Activated CD4-positive, alpha-beta memory T cell treated with anti-CD3 and anti-CD28 coated beads, Interleukin-2, amount 10 ng/mL, durations not matched to agents 7 days and 5 days (primary cell): ENCODE results near the gene MTX3. TPM values are rescaled to one million over a fixed set of nuclear protein-coding genes. Genes with fewer than 3 reads are reported as not detected.

ENCODE experiments used
- CTCF ChIA-PET: fragments of 350-600 bp; sonication (Branson Sonifier 250); formaldehyde crosslinking; loops from one replicate; lab custom pipeline; 2021; ENCODE audit warnings: antibody characterized with exemption, inconsistent platforms; lab: Charles Lee
- POLR2A ChIA-PET: fragments of 350-600 bp; sonication (Branson Sonifier 250); formaldehyde crosslinking; loops from one replicate; lab custom pipeline; 2021; ENCODE audit warnings: antibody characterized with exemption; lab: Charles Lee
- DNase-seq: peaks from one replicate; pipeline ENCODE4 v3.0.0-alpha.2; 2020
- H3K27ac Mint-ChIP-seq: one replicate; pipeline ENCODE4 v1.8.0; 2021; ENCODE audit warnings: mild to moderate bottlenecking, mixed read lengths
- H3K27me3 Mint-ChIP-seq: one replicate; pipeline ENCODE4 v1.8.0; 2021; ENCODE audit warnings: mixed read lengths
- H3K36me3 Mint-ChIP-seq: one replicate; pipeline ENCODE4 v1.8.0; 2021; ENCODE audit warnings: low read depth, mixed read lengths
- H3K4me1 Mint-ChIP-seq: one replicate; pipeline ENCODE4 v1.8.0; 2021; ENCODE audit warnings: mixed read lengths
- H3K4me3 Mint-ChIP-seq: one replicate; pipeline ENCODE4 v1.8.0; 2021; ENCODE audit warnings: mild to moderate bottlenecking, mixed read lengths
- H3K9me3 Mint-ChIP-seq: one replicate; pipeline ENCODE4 v1.8.0; 2021; ENCODE audit warnings: mixed read lengths
- total RNA-seq, 2 experiments: library from RNA; stranded (reverse); gene quantifications; one replicate each; pipeline ENCODE4 v1.2.3, GENCODE V29; 2021

MTX3 gene
- total RNA-seq, 2 experiments from 2014 or later, result 22.8 TPM

DNA sequence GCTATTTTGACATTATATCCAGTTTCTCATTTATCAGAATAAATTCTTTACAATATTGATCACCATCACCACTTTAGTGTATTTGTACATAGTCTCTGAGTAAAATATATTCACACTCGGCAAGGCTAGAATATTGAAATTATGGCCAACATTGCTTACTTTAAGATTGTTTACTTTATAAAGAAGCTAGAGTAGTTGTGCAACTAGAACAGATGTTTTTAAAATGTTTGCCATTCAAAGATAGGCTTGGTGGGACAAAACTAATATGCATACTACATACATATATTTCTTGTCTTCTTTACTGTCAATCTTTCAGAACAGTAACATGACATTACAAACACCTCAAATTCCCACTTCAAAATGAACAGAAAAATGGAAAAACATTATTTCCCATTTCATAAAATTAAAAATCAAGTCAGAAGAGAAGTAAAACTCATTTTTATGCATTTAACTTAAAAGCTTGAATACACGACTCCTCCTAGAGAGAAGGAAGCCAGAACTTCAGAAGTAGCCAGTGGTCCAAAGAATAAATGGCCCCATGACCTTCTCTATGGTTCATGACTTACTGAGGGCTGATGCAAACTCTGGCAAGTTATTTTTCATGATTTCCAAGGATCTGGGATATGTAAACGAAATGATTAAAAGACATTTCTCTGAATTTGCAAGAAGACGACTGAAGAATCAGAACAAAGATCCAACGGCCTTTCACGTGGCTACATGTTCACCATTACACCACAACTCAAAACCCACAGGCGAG is 14.1 kb downstream of the MTX3 start:
- DNase-seq, result no peak
- H3K27ac Mint-ChIP-seq, result no peak overlapping the region
- POLR2A ChIA-PET, result interaction anchor here (1.4 to 2.0 kb wide), 2 partner anchors 13 to 15 kb away, joined by 4 to 8 read pairs; no protein-coding TSS in a partner anchor
- peaks cover 73% of the 10 kb centered on the region for H3K36me3 Mint-ChIP-seq
- no peaks in the 10 kb centered on the region for H3K9me3 Mint-ChIP-seq
- CTCF ChIA-PET, result interaction anchor here (1.2 to 1.4 kb wide), 2 partner anchors 11 to 106 kb away, joined by 3 read pairs; no protein-coding TSS in a partner anchor
- H3K4me1 Mint-ChIP-seq, result peaks cover 20% of the 10 kb centered on the region
- no peaks in the 10 kb centered on the region for H3K27me3 Mint-ChIP-seq
- no peak overlapping the region for H3K4me3 Mint-ChIP-seq

- ChIA-PET POLR2A (interaction anchor here (1.7 kb wide), 1 partner anchor 15 kb away, joined by 17 read pairs; the partner anchor contains the start of gene MTX3), CTCF (interaction anchor here (0.5 to 0.8 kb wide), 2 partner anchors 12 to 108 kb away, joined by 3 to 4 read pairs; no protein-coding TSS in a partner anchor)
- peaks cover 64% of the 10 kb centered on the region for H3K36me3 Mint-ChIP-seq
- no peak overlapping the region for H3K4me3 Mint-ChIP-seq
- no peaks in the 10 kb centered on the region for H3K9me3 Mint-ChIP-seq
- DNase-seq, result no peak
- H3K27ac Mint-ChIP-seq, result peak overlapping the region; percentile 19
- peaks cover 4% of the 10 kb centered on the region for H3K27me3 Mint-ChIP-seq
- peaks cover 8% of the 10 kb centered on the region for H3K4me1 Mint-ChIP-seq
Measured at GRCh38 chr5:79975422-79975821, 15.6 kb downstream of the MTX3 start.

DNA sequence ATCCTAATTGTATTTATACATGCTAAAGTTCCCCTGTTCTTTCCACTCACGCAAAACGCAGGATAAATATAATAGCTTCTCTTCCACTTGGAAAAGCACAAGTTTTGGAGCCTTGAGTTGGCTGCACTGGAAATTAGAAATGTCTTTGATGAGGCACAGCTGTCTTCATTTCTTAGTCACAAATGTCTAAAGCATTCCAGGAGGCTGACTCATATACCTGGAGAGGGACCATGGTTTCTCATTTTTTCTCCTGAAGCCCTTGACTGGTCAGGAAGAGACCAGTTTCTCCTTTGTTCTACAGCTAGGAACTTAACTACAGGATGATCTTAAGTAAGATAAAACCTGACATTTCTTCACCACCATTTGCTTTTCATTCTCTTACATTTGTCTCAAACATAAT is 16.2 kb downstream of the MTX3 start:
- CTCF ChIA-PET, result no interaction called here

GRCh38 chr5:79973996-79974395 is 17.1 kb downstream of the MTX3 start:
- POLR2A ChIA-PET, result no interaction called here
- H3K4me1 Mint-ChIP-seq, result no peaks in the 10 kb centered on the region
- H3K36me3 Mint-ChIP-seq, result peaks cover 53% of the 10 kb centered on the region
- H3K9me3 Mint-ChIP-seq, result no peaks in the 10 kb centered on the region
- no peak overlapping the region for H3K4me3 Mint-ChIP-seq
- DNase-seq, result no peak
- peaks cover 7% of the 10 kb centered on the region for H3K27me3 Mint-ChIP-seq
- CTCF ChIA-PET, result no interaction called here
- no peak overlapping the region for H3K27ac Mint-ChIP-seq

More for the DNA sequence above, 16.2 kb downstream of the MTX3 start:
- Mint-ChIP-seq H3K4me3 (no peak overlapping the region), H3K27ac (no peak overlapping the region), H3K27me3 (peaks cover 7% of the 10 kb centered on the region), H3K9me3 (no peaks in the 10 kb centered on the region), H3K4me1 (peaks cover 3% of the 10 kb centered on the region), H3K36me3 (peaks cover 58% of the 10 kb centered on the region)
- POLR2A ChIA-PET, result interaction anchor here (1.7 kb wide), 1 partner anchor 16 kb away, joined by 17 read pairs; the partner anchor contains the start of gene MTX3
- DNase-seq, result no peak

DNA sequence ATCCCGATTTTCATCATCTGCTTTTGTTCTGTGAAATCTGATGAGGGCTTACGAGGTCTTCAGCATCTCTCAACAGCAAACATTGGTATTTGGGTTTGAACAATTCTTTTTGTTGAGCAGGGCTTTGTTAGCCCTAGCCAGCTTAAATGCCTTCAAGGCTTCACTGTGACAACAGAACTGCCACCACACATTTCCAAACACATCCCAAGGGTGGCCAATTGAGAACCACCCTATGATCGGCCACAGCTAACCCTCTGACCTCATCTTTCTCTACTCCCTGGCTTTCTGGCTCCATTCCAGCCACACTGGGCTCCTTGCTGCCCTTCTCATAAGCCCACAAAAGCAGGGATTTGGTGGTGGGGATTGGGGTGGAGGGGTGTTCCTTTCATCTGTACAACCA is 17.6 kb downstream of the MTX3 start:
- Mint-ChIP-seq H3K4me1 (no peaks in the 10 kb centered on the region), H3K9me3 (no peaks in the 10 kb centered on the region), H3K36me3 (peaks cover 48% of the 10 kb centered on the region), H3K27ac (no peak overlapping the region), H3K4me3 (no peak overlapping the region), H3K27me3 (peaks cover 7% of the 10 kb centered on the region)
- ChIA-PET CTCF (no interaction called here), POLR2A (no interaction called here)
- no peak for DNase-seq

- POLR2A ChIA-PET, result interaction anchor here (1.0 to 2.3 kb wide), 2 partner anchors 8 to 11 kb away, joined by 3 to 5 read pairs; no protein-coding TSS in a partner anchor
- peaks cover 26% of the 10 kb centered on the region for H3K36me3 Mint-ChIP-seq
- CTCF ChIA-PET, result no interaction called here
Measured at GRCh38 chr5:79971156-79971555, 19.9 kb downstream of the MTX3 start.

GRCh38 chr5:79966448-79966847 is 24.6 kb downstream of the MTX3 start:
- Mint-ChIP-seq H3K36me3 (peaks cover 6% of the 10 kb centered on the region), H3K9me3 (no peaks in the 10 kb centered on the region), H3K4me1 (peaks cover 32% of the 10 kb centered on the region), H3K27ac (no peak overlapping the region), H3K27me3 (peaks cover 10% of the 10 kb centered on the region), H3K4me3 (no peak overlapping the region)
- POLR2A ChIA-PET, result no interaction called here
- DNase-seq, result no peak
- CTCF ChIA-PET, result interaction anchor here (0.6 to 1.3 kb wide), 2 partner anchors 10 to 341 kb away, joined by 3 read pairs; no protein-coding TSS in a partner anchor

More at GRCh38 chr5:79971156-79971555, 19.9 kb downstream of the MTX3 start:
- no peak for DNase-seq
- H3K4me1 Mint-ChIP-seq, result no peaks in the 10 kb centered on the region
- peaks cover 10% of the 10 kb centered on the region for H3K27me3 Mint-ChIP-seq
- H3K9me3 Mint-ChIP-seq, result no peaks in the 10 kb centered on the region
- no peak overlapping the region for H3K27ac Mint-ChIP-seq
- no peak overlapping the region for H3K4me3 Mint-ChIP-seq

DNA sequence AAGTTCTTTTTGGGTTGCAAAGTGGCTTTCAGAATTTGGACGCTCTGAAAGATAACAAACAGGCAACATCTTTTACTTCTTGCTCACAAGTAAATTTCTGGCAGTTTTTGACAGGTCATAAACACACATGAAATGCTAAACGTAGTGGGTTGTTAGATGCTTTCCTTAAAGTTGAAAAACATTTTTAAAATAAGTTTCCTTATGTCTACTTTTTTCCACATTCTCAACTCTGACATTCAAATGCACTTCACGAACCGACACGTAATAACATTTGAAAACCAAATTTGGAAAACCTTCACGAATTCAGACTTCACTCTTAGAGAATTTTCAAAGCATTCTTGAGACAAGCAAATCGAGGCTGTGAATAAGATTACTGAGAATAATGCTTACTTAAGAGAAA is 26.9 kb downstream of the MTX3 start:
- Mint-ChIP-seq H3K9me3 (no peaks in the 10 kb centered on the region), H3K4me1 (peaks cover 32% of the 10 kb centered on the region), H3K27me3 (peaks cover 3% of the 10 kb centered on the region), H3K4me3 (no peak overlapping the region), H3K36me3 (peaks cover 3% of the 10 kb centered on the region), H3K27ac (peak overlapping the region; percentile 72)
- CTCF ChIA-PET, result interaction anchor here (1.6 to 1.8 kb wide), 2 partner anchors 11 to 26 kb away, joined by 4 to 6 read pairs; no protein-coding TSS in a partner anchor
- POLR2A ChIA-PET, result interaction anchor here (1.0 to 1.9 kb wide), 3 partner anchors 17 to 26 kb away, joined by 4 to 16 read pairs (median 6); no protein-coding TSS in a partner anchor
- DNase-seq, result no peak

DNA sequence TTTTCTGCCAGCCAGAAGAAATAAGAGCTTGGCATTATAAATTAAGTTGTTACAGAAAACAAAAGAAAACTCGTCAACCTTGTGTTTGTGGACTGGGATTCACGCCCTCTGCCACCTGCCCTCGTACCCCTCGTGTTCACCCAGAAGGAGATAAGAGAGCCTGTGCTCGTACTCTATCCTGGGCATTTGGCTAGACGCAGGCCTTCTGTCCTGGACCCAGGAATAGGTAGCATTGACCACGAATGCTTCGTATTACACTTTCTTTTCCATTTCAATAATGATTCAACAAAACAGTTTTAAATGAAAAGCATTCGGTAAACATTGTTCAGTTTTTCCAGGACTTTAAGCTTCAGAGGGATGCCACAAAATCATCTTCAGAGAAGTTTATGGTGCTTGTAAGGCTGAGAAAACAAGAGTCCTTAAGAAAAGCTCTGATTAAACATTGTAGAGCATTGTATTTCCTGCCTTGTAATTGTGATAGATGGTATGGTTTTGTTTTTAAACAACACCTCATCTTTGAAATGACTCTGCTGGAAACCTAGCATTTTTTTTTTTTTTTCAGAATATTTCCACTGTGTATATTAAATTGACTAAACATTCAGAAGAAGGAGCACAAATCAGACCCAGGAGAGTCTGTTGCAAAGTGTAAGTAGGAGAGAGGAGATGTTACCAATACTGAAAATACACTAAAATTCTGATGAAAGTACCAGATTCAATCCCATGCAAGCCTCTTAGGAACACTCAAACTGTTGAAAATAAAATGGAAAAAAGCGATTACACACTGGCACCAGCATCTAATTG is 27.6 kb downstream of the MTX3 start:
- ChIA-PET POLR2A (interaction anchor here (0.6 to 1.9 kb wide), 4 partner anchors 17 to 39 kb away, joined by 3 to 16 read pairs (median 5); no protein-coding TSS in a partner anchor), CTCF (interaction anchor here (1.0 to 1.8 kb wide), 3 partner anchors 10 to 120 kb away, joined by 4 to 6 read pairs (median 5); no protein-coding TSS in a partner anchor)
- no peak for DNase-seq
- H3K4me1 Mint-ChIP-seq, result peaks cover 32% of the 10 kb centered on the region
- H3K4me3 Mint-ChIP-seq, result no peak overlapping the region
- H3K27ac Mint-ChIP-seq, result peak overlapping the region; percentile 72
- peaks cover 3% of the 10 kb centered on the region for H3K36me3 Mint-ChIP-seq
- no peaks in the 10 kb centered on the region for H3K9me3 Mint-ChIP-seq
- peaks cover 3% of the 10 kb centered on the region for H3K27me3 Mint-ChIP-seq

DNA sequence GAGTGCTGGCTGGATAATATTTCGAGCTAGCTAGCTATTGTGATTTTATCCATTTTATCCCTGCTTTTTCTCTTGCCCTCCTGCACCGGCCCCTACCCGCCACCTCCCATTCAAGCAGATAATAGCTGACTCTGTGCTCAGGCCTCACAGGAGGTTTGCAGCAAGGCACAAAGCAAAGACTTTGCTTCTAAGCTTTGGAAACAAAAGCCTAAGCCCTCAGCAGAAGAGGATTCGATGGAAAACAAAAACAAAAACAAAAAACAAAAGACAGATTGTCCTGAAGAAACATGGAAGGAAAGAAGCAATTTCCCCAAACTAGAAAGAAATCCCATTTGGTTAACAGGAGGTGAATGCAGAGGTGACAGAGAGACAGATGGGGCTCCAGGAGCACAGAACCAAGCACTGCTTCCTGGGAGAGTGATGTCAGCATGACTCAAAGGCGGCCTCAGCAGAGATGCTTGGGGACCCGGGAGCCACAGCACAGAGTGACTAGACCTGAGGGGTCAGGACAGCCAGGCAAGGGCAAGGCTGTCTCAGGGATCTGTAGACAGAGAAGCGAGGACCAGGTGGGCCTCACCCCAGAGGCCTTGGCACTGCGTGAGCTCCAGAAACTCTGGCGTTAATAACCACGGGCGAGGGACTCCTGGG is 28.4 kb downstream of the MTX3 start:
- Mint-ChIP-seq H3K36me3 (peaks cover 3% of the 10 kb centered on the region), H3K27me3 (peaks cover 1% of the 10 kb centered on the region), H3K27ac (peak overlapping the region; percentile 72), H3K9me3 (no peaks in the 10 kb centered on the region), H3K4me1 (peaks cover 32% of the 10 kb centered on the region), H3K4me3 (peak overlapping the region; percentile 14)
- ChIA-PET CTCF (interaction anchor here (1.0 to 1.6 kb wide), 3 partner anchors 27 to 121 kb away, joined by 3 to 6 read pairs (median 5); no protein-coding TSS in a partner anchor), POLR2A (interaction anchor here (1.0 to 1.9 kb wide), 3 partner anchors 18 to 28 kb away, joined by 4 to 16 read pairs (median 6); no protein-coding TSS in a partner anchor)
- DNase-seq, result peak; percentile 58

DNA sequence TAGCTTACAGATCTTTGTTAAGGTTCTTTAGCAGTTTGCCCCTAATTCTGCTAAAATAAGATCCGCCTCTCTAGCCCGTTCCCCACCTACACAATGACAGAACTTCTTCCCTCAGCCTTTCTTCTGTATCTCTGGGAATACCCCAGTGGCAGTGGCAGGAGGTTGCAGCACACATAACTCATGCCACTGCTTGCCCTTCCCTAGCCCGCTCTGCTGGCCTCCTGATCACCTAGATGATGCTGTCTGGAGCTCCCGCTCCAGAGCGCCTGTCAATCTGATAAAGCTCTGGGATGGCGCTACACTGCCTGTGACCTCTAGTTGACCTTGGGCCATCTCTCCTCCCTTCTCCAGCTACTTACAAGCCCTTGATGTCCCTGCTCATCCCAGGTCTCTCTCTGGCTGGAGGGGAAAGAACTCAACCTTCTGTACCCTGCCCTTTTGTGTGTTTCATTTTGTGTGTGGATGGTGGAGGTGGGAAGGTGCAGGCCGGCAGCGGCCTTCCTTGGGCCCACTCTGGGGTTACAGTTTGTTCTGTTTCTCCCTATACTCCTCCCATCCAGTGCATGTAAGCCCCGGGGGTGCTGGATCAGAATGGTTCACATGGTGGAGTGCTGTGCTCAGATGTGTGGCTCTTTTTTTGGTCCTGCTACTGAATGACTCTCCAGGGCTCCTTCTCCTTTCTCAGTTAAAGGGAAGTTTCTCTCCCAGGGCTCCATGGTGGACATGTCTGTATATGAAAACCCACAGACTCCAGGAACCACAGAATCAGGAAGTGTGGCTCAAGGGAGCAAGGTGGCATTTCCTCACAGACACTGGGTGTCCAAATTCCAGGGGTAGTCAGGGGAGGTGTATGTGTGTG is 29.1 kb downstream of the MTX3 start:
- Mint-ChIP-seq H3K27me3 (no peaks in the 10 kb centered on the region), H3K27ac (no peak overlapping the region), H3K36me3 (peaks cover 3% of the 10 kb centered on the region), H3K9me3 (no peaks in the 10 kb centered on the region), H3K4me1 (peaks cover 32% of the 10 kb centered on the region), H3K4me3 (no peak overlapping the region)
- DNase-seq, result no peak
- CTCF ChIA-PET, result interaction anchor here (1.3 kb wide), 1 partner anchor 28 kb away, joined by 3 read pairs; no protein-coding TSS in a partner anchor
- POLR2A ChIA-PET, result interaction anchor here (1.9 kb wide), 1 partner anchor 28 kb away, joined by 16 read pairs; no protein-coding TSS in a partner anchor
